ENCODE data around the gene RNF222. TPM values are rescaled to one million over a fixed set of nuclear protein-coding genes. Genes with fewer than 3 reads are reported as not detected.

Gene RNF222, protein sequence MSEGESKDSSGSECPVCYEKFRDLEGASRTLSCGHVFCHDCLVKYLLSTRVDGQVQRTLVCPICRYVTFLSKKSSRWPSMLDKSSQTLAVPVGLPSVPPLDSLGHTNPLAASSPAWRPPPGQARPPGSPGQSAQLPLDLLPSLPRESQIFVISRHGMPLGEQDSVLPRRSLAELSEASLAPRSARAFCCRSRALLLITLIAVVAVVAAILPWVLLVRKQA
- total RNA-seq: not detected in 2 replicates

DNA sequence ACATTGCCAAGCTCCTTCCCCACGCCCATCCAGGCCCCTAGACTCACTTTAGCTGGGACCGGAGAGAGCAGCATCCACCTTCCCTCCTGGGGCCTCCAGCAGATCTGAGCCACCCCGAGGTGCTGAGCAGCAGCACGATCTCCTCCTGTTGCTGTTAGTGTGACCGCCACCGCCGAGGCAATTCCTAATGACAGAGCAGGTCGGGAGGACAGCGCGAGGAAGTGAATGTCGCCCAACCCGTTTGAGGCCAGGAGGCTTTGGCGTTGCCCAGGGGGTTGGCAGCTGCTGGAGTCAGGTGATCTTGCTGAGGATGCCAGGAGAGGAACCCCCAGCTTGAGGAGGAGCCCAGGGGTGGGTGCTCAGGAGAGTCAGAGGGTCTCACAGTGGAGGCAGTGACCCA, at the start of gene RNF222:
TSS of gene RNF222 (minus strand) at position 192 of the 400 bp plus-strand sequence. CDS start 4,366 bp downstream, outside the sequence.

DNA sequence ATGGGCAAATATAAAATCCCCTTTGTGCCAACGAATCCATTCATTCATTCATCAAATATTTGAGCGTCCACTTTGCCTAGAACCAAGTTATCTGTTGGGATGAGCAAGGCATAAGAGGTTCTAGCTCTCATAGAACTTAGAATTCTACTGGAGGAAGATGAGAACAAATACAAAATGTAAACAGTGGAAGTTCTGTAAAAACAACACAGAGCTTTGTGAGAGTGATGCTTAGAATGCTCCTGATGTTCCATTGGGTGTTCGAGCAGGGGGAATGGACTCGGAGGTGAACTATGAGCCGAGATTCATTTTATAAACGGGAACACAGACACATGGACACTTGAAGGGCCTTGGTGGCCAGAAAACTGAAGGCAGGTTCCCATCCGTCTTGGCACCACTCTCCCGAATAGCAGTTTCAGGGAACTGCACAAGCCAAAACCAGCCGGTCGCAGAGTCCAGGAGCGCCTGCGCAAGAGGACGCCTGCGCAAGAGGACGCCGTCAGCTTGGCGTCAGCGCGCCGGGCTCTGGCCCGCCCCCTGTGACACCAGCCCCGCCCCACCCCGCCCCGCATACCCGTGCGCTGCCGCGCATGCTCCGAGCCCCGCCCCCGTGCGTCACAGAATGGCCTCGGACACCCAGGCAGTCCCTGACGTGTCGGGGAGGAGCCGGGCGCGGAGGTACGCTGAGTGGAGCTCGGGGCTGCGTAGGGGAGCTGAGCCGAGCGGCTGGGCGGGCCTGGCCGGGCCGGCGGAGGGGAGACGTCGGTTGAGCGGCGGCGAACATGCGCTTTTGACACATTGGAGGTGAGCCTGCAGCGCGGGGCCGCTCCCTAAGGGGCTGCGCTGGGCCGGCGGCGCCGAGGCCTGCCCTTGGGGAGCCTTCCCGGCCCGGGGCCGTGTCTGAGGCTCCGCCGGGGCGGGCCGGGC, 37.9 kb upstream of the RNF222 start, which contains the start of gene NDEL1:
TSS of gene NDEL1 (plus strand) at position 640 of the 924 bp plus-strand sequence. CDS start 8,388 bp downstream, outside the sequence.

DNA sequence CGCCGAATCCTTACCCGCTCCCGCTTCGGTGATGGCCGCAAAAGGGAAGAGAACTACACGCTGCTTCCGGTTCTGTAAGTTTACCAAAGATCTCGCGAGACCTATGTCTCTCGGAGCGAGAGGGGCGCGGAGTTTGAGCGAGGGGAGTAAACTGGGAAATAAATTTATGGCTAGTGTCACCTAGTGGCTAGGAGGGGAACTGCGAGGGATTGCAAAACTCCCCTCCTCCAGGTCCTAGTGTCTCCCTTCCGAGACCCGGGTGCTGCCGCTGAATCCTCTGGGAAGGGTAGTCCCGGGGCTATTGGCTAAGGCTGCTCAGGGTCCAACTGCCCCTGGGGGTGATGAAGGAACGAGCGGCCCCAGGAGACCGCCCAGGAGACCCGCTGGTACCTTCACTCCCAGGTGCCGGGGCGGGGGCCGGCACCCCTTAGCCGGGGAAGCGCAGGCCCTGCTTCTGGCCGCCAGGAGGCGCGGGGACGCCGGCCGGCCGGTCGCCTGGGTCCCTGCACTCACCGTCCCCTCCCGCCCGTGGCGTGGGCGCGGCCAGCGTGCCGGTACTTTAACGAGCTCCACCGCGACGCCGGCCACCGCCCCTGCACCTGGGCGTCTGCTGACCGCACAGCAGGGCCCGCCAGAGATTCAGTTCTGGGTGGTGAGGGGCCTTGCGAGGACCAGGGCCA, 14.3 kb downstream of the RNF222 start, which contains the start of gene RPL26:
TSS of gene RPL26 (minus strand) at position 51 of the 680 bp plus-strand sequence. CDS start 883 bp downstream, outside the sequence.

DNA sequence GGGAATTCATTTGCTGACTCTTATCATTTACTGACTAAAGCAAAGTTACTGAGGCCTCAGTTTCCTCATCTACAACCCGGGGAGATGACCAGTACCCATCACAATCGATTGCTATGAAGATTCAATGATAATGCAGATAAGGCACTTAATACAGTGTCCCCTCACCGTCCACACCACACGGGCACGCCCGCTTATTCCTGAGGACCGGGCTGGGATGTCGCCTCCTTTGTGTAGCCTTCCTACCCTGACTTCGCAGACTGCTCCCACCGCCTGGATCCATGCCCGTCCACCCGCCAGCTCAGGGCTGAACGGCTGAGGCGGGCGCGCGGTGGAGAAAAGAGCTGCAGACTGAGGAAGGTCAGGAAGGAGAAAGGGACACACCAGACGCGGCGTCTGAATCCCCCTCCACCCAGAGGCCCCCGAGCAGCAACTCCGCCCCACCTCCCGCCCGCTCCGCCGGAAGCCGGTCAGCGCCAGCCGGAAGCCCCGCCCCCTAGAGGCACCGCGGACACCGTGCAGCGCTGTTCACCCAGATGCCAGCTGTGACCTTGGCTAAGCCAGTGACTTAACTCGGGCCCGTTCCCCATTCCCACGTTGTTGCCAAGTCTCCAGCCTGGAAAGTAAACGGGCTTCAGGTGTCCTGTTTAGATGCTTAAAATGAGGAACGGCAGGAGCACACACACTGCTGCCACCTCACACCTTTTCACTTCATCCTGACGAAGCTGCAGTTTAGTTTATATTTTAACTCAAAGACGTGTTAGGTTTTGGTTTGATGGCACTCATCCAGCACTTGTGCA, 21.2 kb downstream of the RNF222 start, which contains the start of gene KRABD2:
TSS of gene KRABD2 (minus strand) at position 434 of the 797 bp plus-strand sequence.

Other genes starting within 250 kb of the RNF222 start
- gene PER1, start 245.4 kb downstream of the RNF222 start, total RNA-seq: 9.3 and 15.4 TPM in 2 replicates
- gene VAMP2, start 234.9 kb downstream of the RNF222 start, total RNA-seq: 6.0 and 6.1 TPM in 2 replicates
- 20.5 and 32.9 TPM in 2 replicates for gene TMEM107, start 221.4 kb downstream of the RNF222 start, total RNA-seq
- gene BORCS6, start 207.6 kb downstream of the RNF222 start, total RNA-seq: 11.0 and 14.9 TPM in 2 replicates
- gene AURKB, start 187.3 kb downstream of the RNF222 start, total RNA-seq: 19.1 and 69.5 TPM in 2 replicates
- gene CTC1, start 149.8 kb downstream of the RNF222 start, total RNA-seq: 5.1 and 6.4 TPM in 2 replicates
- gene PFAS, start 148.5 kb downstream of the RNF222 start, total RNA-seq: 22.7 and 41.8 TPM in 2 replicates
- 9.7 and 11.1 TPM in 2 replicates for gene RANGRF, start 109.2 kb downstream of the RNF222 start, total RNA-seq
- gene SLC25A35, start 102.4 kb downstream of the RNF222 start, total RNA-seq: 0.66 and 0.75 TPM in 2 replicates
- not detected in 2 replicates for gene ARHGEF15, start 87.6 kb downstream of the RNF222 start, total RNA-seq
- gene ODF4, start 58.0 kb downstream of the RNF222 start, total RNA-seq: not detected in 2 replicates
- 3,718 and 3,779 TPM in 2 replicates for gene RPL26, start 14.6 kb downstream of the RNF222 start, total RNA-seq
- gene NDEL1, start 38.1 kb upstream of the RNF222 start, total RNA-seq: 57.0 and 58.2 TPM in 2 replicates
- 117 and 142 TPM in 2 replicates for gene MYH10, start 232.9 kb upstream of the RNF222 start, total RNA-seq

Measured in uterine smooth muscle cell (primary cell).